IPS-18c (cell line): ENCODE measurements around the gene B4GALNT4.
"Not testable (repeated sequence)": the region's sequence is repeated elsewhere in the genome, so short reads cannot be mapped to it uniquely, and the experiment has no call there.

Experiments used
- H3K4me3 ChIP-seq: 2 replicates; pipeline ENCODE4 v1.7.0; 2013; ENCODE audit warnings: low read depth, mild to moderate bottlenecking, low read length, moderate library complexity; ENCODE audit not compliant: insufficient read depth
- H3K9me3 ChIP-seq: one replicate; pipeline ENCODE4 v1.6.1; 2013; ENCODE audit warnings: mild to moderate bottlenecking, low read length, moderate library complexity; ENCODE audit not compliant: control insufficient read depth, insufficient read depth

The B4GALNT4 gene

GRCh38 chr11:332651-333480 is 36.4 kb upstream of the B4GALNT4 start:
- H3K4me3 ChIP-seq = no peak overlapping the region

DNA sequence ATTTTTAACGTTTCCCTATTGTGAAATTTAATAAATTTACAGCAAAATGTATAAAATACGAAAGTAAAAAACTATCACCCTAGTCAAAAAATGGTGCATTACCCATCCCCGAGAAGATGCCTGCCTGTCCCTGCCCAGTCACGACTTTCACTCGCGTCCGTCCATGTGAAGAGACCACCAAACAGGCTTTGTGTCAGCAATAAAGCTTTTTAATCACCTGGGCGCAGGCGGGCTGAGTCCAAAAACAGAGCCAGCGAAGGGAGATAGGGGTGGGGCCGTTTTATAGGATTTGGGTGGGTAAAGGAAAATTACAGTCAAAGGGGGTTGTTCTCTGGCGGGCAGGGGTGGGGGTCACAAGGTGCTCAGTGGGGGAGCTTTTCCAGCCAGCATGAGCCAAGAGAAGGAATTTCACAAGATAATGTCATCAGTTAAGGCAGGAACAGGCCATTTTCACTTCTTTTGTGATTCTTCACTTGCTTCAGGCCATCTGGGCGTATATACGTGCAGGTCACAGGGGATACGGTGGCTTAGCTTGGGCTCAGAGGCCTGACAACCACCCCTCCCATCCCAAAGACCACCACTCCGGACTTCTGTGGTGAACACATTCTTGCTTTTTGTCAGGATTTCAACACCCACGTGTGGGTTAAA is 35.6 kb upstream of the B4GALNT4 start:
- not testable (repeated sequence) for H3K4me3 ChIP-seq, H3K9me3 ChIP-seq

More at GRCh38 chr11:332651-333480, 36.4 kb upstream of the B4GALNT4 start:
- no peaks in the 10 kb centered on the region for H3K9me3 ChIP-seq

DNA sequence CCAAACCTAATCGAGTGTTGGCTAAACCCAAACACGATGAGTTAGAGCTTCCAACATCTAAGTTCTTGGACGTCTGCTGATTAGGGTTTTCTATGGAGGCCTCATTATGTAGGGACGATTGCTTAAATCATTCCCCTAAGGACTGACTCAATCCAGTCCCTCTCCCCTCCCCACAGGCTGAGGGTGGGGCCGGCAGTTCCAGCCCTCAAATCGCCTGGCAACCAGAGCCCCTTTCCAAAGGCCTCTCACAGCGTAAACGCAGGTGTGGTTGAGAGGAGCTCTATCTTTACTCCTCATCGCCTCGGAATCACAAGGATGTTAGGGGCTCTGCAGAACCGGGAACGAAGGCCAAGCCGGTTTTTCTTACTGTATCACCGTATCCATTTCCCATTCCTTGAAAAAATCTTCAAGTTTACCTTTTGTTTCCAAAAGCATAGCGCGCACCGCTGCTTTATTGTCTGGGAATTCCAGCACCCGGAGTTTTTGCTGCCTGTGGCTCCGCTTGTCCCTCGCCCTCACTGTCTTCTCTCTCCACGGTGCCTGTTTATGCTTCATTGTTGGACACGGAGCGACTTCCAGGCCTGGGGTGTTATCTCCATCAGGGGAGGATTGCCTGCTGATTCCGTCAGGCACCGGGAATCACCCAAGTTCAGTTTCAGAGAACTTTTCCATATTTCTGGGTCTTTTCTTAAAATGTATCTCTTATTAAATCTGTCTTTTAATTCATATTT is 34.9 kb upstream of the B4GALNT4 start:
- no peak overlapping the region; the same call in none of the 2 replicates for H3K4me3 ChIP-seq
- H3K9me3 ChIP-seq = no peaks in the 10 kb centered on the region

- Histone ChIP-seq H3K9me3 (no peaks in the 10 kb centered on the region), H3K4me3 (no peak overlapping the region)
Observed at GRCh38 chr11:335779-336658, 33.3 kb upstream of the B4GALNT4 start.

DNA sequence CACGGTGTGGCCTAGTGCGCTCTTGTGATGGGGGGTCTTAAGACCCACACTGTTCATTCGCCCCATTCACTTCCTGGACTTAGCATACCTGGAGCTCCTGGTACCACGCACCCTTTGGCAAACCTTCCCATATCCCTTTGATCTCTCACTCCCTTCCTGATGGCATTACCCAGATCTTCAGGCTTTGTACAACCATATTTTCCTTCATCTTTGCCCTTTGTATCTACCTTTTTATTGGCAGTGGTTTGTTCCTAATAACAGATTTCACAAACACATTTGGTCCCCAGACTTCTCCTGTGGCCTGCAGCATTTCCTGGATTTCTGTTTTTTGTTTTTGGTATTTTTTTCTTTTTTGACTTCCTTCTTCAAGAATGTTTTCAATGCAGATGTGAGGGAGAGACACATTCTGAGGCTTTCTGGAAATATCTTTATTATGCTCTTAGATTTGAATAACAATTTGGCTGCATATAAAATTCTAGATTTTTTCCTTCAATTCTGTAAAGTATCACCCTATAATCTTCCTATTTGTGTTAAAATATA is 32.6 kb upstream of the B4GALNT4 start:
- Histone ChIP-seq H3K9me3 (no peaks in the 10 kb centered on the region), H3K4me3 (no peak overlapping the region)

DNA sequence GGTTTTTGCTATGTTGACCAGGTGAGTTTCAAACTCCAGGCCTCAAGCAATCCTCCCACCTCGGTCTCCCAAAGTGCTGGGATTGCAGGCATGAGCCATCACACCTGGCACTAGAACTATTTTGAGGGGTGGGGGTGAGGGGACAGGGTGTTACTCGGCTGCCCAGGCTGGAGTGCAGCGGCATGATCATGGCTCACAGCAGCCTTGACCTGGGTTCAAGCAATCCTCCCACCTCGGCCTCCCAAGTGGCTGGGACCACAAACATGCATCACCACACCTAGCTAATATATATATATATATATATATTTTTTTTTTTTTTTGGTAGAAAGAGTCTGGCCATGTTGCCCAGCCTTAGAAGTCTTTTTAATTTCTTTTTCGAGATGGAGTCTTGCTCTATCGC is 31.6 kb upstream of the B4GALNT4 start:
- Histone ChIP-seq H3K4me3 (no peak overlapping the region), H3K9me3 (no peaks in the 10 kb centered on the region)

- Histone ChIP-seq H3K9me3 (no peaks in the 10 kb centered on the region), H3K4me3 (no peak overlapping the region)
Observed at GRCh38 chr11:339963-340362, 29.3 kb upstream of the B4GALNT4 start.

DNA sequence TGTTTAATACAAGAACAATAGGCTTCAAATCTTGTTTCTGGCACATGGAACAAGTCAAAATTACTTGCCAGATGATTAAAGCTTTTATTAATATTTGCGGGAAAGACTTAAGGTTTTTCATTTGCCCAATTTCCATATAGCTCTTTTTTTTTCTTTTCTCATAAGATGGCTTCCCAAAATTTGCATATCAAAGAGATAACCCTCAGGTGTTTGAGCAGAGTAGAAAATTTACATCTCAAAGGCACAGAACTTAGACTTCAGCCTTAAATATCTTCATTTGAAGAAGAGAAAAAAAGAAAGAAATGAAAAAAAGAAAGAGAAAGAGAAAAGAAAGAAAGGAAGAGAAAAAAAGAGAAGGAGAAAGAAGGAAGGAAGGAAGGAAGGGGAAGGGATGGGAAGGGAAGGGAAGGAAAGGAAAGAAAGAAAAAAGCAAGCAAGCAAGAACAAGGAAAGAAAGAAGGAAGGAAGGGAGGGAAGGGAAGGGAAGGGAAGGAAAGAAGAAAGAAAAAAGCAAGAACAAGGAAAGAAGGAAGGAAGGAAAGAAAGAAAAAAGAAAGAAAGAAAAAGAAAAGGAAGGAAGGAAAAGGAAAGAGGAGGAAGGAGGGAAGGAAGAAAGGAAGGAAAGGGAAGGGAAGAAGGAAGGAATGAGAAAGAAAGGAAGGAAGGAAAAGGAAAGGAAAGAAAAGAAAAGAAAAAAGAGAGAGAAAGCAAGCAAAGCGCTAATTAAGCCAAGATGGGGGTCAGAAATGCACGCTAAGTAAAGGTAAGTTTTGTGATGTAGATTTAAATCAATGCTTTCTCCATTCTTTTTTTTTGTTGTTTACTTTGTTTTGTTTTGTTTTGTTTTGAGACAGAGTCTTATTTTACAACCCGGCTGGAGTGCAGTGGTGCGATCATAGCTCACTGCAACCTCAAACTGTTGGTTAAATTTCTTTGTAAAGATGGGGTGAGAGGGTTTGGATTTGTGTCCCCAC is 28.5 kb upstream of the B4GALNT4 start:
- Histone ChIP-seq H3K9me3 (no peaks in the 10 kb centered on the region), H3K4me3 (no peak overlapping the region)

DNA sequence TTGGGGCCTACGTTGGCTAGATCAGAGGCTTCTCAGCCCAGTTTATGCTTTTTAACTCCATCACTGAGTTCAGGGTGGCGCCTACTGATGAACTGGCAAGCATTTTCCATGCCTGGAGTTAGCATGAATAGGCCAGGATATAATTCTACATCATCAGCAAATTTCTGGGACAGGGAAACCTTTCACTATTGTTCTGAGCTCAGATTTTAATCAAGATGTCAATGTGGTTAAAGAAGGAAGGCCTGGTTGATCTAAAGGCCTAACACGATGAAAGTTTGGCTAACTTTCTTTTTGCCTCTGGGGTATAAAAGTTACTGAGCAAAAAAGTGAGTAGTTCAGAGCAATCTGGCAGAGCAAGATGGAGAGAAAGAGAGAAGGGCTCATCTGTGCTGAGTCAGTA is 27.0 kb upstream of the B4GALNT4 start:
- Histone ChIP-seq H3K4me3 (no peak overlapping the region), H3K9me3 (no peaks in the 10 kb centered on the region)

GRCh38 chr11:344836-345578 is 24.3 kb upstream of the B4GALNT4 start:
- H3K4me3 ChIP-seq = no peak overlapping the region
- no peaks in the 10 kb centered on the region for H3K9me3 ChIP-seq

- H3K4me3 ChIP-seq = no peak overlapping the region
- H3K9me3 ChIP-seq = peaks cover 1% of the 10 kb centered on the region
Observed at GRCh38 chr11:346529-346928, 22.8 kb upstream of the B4GALNT4 start.

DNA sequence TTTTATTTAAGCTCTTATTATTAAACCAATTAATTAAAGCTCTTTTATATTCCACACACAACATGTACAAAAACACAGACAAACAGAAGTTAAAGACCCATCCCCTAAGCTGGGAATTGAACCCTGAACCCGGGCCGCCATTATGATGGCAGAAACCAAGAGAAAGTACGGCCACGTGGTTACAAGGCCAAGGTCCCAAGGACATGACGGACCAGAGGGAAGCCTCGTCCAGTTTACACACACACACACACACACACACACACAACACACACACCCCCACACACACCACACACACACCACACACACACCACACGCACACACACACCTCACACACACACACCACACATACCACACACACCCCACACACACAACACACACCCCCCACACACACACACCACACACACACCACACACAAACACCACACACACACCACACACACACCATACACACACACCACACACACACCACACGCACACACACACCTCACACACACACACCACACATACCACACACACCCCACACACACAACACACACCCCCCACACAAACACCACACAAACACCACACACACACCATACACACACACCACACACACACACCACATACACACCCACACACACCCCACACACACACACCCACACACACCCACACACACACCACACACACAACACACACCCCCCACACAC is 19.9 kb upstream of the B4GALNT4 start:
- H3K9me3 ChIP-seq, H3K4me3 ChIP-seq: not testable (repeated sequence)

DNA sequence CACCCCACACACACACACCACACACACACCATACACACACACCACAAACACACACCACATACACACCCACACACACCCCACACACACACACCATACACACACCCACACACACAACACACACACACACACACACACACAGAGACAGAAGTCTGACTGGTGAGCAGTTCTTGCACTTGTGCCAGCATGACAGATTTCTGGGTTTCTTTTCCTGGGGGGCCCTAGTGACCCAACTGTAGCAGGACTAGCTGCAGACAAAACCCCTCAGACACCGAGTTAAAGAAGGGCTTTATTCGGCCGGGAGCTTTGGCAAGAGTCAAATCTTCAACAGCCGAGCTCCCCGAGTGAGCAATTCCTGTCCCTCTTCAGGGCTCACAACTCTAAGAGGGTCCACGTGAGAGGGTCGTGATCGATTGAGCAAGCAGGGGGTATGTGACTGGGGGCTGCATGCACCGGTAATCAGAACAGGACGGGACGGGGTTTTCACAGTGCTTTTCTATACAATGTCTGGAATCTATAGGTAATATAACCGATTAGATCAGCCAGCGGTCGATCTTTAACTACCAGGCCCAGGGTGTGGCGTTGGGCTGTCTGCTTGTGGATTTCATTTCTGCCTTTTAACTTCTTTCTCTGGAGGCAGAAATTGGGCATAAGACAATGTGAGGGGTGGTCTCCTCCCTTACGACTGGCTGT is 19.1 kb upstream of the B4GALNT4 start:
- not testable (repeated sequence) for H3K9me3 ChIP-seq, H3K4me3 ChIP-seq

DNA sequence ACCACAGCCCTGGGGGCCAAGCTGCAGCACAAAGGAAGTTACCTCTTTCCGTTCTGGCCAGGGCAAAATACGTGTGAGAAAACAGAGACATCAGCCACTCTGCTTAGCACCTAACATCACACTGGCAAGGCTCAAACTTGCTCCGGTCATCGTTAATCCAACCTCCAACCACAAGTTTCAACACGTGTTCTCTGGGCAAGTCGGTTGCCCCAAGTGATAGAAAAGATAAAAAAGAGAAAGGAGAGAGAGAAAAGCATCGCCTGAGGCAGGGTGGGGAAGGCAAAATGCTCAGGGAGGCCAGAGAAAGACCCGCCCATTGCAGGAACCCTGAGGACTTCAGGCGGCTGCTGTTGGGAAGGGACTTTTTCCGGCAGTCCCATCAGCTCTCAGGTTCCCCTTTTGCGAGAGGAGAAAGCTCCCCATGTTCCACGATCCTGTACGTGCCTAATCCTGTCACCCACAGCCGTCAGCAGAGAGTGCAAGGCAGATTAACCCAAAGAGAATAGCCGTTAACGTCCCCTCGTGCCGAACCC is 18.5 kb upstream of the B4GALNT4 start:
- no peak overlapping the region for H3K4me3 ChIP-seq

More for the DNA sequence above, 18.5 kb upstream of the B4GALNT4 start:
- H3K9me3 ChIP-seq = peaks cover 5% of the 10 kb centered on the region
